ENCODE data around the gene POU1F1. TPM values are rescaled to one million over a fixed set of nuclear protein-coding genes. Genes with fewer than 3 reads are reported as not detected.
"Not testable (repeated sequence)": the region's sequence is repeated elsewhere in the genome, so short reads cannot be mapped to it uniquely, and the experiment has no call there.

POU1F1 gene, protein sequence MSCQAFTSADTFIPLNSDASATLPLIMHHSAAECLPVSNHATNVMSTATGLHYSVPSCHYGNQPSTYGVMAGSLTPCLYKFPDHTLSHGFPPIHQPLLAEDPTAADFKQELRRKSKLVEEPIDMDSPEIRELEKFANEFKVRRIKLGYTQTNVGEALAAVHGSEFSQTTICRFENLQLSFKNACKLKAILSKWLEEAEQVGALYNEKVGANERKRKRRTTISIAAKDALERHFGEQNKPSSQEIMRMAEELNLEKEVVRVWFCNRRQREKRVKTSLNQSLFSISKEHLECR
- polyA plus RNA-seq (ENCODE audit: insufficient read length in 3 of 3), result not detected
- long read RNA-seq, donor 1, result 0 reads
- long read RNA-seq, donor 2, result 0 reads
- long read RNA-seq, donor 3, result 0 reads
- long read RNA-seq, donor 4, result 0 reads
- long read RNA-seq, donor 5, result 0 reads
- long read RNA-seq, donor 6, result 0 reads
- long read RNA-seq, donor 7, result 0 reads
- long read RNA-seq, donor 8, result 0 reads
- long read RNA-seq, donor 9, result 0 reads
- long read RNA-seq, donor 10, result 0 reads
- long read RNA-seq, donor 11, result 0 reads
- long read RNA-seq, donor 12, result 0 reads
- long read RNA-seq, donor 13, result 0 reads
- long read RNA-seq, donor 14, result 0 reads
- long read RNA-seq, donor 15, result 0 reads
- long read RNA-seq, donor 16, result 0 reads

DNA sequence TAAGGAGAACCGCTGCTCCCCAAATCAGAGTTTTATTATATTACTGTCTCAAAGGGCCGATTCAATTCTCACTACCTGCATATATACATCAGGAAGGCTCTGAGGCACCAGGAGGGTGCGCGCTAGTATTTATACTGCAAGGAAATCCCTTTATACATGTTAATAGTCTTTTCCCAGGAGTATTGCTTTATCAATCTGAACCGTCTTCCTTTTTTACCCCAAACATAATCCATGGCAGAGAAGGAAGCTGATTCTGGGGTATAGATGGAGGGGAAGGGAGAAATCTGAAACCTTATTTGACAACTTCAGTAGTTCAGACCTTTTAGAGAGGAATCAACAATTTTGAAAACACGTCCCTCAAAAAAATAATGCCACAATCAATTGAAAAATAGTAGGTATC lies at the start of gene POU1F1:
POU1F1 (minus strand) TSS at position 101 of the 400 bp plus-strand sequence. CDS start 122 bp downstream, outside the sequence.
- DNase-seq (ENCODE audit: extremely low read depth in 1 of 11, low read depth in 9 of 11, low spot score in 4 of 11), result no peak

DNA sequence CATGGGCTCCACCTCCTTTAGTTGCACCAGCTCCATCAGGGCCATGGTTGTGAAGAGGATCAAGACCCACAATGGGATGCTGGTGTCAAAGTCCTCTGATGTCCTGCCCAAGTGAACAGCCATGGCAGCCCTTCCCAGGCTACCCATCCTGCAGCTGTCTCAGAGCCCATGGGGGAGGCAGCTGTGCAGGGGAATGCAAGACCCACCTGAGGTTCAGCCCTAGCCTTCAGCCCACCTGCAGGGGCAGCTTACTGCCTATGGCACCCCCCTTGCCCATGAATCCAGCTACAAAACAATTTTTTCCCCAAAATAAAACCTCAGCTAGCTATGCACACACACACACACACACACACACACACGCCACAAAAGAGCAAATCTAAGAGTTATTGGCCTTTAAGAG lies 48.2 kb upstream of the POU1F1 start:
- DNase-seq (ENCODE audit: extremely low read depth in 1 of 11, low read depth in 9 of 11, low spot score in 4 of 11), result no peak

DNA sequence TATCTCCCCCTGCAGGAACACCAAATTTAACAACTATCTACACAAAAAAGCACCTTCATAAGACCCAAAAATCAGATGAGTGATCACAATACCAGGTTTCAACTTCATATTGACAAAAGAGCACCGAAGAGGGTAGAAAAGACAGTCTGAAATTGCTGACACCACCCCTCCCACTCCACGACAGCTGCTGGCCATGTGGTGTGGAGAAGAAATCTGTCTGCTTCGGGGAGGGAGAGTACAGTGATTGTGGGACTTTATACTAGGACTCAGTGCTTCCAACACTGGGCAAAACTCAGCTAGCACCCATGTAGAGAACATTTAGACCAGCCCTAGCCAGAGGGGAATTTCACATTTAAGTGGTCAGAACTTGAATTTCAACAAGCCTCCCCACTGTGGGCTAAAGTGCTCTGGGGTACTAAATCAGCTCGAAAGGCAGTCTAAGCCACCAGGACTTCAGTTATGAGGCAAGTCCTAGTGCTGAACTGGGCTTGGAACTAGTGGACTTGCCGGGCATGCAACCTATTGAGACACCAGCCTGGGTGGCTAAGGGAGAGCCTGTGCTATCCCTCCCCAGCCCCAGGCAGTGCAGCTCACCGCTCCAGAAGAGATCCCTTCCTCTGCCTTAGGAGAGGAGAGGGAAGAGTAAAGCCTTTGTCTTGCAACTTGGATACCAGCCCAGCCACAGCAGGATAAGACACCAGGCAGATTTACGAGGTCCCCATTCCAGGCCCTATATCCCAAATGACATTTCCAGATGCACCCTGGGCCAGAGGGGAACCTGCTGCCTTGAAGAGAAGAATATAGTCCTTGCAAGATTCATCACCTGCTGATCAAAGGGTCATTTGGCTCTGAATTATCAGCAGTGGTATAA lies 44.6 kb upstream of the POU1F1 start:
- DNase-seq (ENCODE audit: extremely low read depth in 1 of 11, low read depth in 9 of 11, low spot score in 4 of 11), result no peak

DNA sequence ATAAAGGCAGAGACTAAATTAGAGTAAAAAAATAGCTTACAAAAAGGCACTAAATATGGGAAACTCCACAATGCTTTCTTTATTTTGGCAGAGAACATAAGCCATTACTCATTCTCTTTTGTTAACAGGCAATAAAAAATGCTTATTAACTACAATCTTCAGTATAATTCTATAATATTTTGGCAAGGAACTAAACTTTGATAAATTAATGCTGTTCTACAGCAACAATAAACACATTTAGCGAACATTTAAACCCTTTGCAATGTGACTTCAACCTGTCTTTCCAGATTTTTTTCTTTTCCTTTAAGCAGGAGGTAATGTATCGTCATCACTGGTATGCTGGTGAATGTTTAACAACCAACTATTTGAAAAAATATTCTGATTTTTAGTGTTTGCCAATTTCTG lies 42.2 kb upstream of the POU1F1 start:
- peak in 5 of 11 donors; percentile 3 to 65 (median 14) for DNase-seq (ENCODE audit: extremely low read depth in 1 of 11, low read depth in 9 of 11, low spot score in 4 of 11)

- no peak for DNase-seq (ENCODE audit: extremely low read depth in 1 of 11, low read depth in 9 of 11, low spot score in 4 of 11)
Measured at GRCh38 chr3:87317779-87318178, 41.4 kb upstream of the POU1F1 start.

GRCh38 chr3:87313641-87314040 lies 37.3 kb upstream of the POU1F1 start:
- DNase-seq (ENCODE audit: extremely low read depth in 1 of 11, low read depth in 9 of 11, low spot score in 4 of 11), result no peak

DNA sequence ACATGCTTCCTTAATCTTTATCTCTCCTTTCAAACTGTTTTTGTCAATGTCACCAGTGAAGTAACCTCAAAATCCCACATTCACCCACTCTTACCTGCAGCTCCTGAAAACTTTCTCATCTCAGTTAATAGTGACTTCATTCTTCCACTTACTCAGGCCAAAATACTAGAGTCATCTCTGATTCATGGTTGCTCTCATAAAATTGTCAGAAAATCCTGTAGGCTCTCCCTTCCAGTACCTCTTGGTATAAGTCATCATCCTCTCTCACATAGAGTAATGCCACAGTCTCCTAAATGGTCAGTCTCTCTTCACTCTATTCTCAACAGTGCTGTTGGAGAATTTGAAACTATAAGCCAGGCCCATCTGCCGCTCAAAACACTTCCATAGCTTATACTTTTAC lies 34.9 kb upstream of the POU1F1 start:
- DNase-seq (ENCODE audit: extremely low read depth in 1 of 11, low read depth in 9 of 11, low spot score in 4 of 11), result no peak

DNA sequence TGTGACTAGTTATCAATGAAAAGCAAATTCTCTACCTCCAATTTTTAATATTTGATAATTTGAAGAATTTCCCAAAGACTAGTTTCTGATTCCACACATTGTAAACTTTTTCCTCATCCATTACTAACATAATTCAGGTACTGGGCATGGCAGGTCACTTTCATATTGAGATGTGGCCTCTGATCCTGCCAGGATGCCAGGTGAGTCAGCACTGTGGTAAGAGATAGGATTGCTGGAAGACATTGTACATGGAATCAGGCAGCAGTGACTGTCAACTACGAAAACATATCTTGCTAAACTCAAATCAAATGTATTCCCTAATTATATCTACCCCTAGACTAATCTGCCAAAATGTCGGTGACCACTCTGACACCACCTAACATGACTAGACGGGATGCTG lies 33.2 kb upstream of the POU1F1 start:
- DNase-seq (ENCODE audit: extremely low read depth in 1 of 11, low read depth in 9 of 11, low spot score in 4 of 11), result no peak

DNA sequence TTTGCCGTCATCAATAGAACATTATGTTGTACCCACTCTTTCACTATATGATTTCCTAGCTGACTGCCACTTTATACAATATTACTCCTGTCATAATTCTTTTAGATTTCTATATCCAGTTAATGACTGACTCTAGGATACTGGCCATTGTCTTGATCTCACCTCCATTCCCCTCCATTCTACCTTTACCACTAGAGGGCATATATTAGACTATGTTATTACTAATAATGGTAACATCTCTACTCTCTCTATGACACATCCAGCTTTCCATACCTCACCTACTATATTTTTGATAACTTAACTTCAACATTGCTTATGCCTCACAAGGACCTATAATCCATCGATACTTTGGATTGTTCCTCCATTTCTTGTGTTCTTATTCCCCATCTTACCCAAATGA lies 31.4 kb upstream of the POU1F1 start:
- no peak for DNase-seq (ENCODE audit: extremely low read depth in 1 of 11, low read depth in 9 of 11, low spot score in 4 of 11)

- no peak for DNase-seq (ENCODE audit: extremely low read depth in 1 of 11, low read depth in 9 of 11, low spot score in 4 of 11)
Measured at GRCh38 chr3:87305517-87305916, 29.1 kb upstream of the POU1F1 start.

DNA sequence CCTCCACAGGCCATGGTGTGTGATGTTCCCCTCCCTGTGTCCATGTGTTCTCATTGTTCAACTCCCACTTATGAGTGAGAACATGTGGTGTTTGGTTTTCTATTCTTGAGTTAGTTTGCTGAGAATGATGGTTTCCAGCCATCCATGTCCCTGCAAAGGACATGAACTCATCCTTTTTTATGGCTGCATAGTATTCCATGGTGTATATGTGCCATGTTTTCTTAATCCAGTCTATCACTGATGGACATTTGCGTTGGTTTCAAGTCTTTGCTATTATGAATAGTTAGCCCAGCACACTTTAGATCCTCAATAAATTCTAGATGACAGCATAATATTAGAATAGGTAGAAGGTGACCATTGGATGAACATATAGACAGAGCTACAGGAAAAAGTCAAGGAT lies 28.6 kb upstream of the POU1F1 start:
- not testable (repeated sequence) for DNase-seq (ENCODE audit: extremely low read depth in 1 of 11, low read depth in 9 of 11, low spot score in 4 of 11)

DNA sequence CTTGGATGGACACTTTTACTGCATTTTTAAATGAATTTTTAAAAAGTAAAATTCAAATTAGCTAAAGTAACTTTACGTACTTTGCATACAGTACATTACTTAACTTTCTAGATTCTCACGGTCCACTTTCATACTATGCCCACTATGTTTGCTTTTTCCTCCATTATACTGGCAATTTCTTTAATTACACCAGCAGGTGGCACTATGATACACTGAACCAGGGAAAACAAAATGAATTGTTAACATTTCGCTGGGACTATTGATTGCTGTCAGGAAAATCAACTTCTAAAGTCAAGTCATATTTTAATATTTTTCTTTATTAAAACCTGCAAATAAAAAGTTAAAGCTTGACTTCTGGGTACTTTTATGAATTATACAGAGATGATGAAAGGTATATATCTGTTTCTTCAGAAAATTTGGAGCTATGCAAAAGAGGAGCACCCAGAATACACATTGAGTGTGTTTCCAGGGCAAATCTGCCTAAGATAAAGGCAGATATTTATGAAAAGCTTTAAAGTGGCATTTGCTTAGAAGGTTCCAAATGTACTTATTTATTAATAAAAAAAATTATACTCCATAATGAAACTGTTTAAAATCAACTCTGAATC lies 21.8 kb upstream of the POU1F1 start:
- DNase-seq (ENCODE audit: extremely low read depth in 1 of 11, low read depth in 9 of 11, low spot score in 4 of 11), result peak in 5 of 11 donors; percentile 15 to 38 (median 23)

GRCh38 chr3:87288446-87288845 lies 12.1 kb upstream of the POU1F1 start:
- DNase-seq (ENCODE audit: extremely low read depth in 1 of 11, low read depth in 9 of 11, low spot score in 4 of 11), result no peak

DNA sequence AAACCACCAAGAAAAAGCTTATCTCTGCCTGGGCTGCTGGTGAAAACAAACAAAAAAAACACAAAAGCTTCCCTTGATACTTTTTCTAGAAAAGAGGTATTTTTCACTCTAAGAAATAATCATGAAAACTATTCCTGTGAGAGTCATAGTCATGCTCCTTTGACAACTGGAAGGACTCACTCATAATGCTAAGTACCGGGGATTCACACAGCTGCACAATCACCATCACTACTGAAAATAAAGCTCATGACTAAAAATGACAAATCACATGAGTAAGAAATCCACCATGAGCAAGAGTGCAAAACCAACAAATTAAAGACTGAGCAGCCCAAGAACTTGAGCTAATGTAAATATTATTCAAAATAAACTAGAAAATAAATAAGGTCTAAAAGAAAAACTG lies 10.6 kb upstream of the POU1F1 start:
- DNase-seq (ENCODE audit: extremely low read depth in 1 of 11, low read depth in 9 of 11, low spot score in 4 of 11), result no peak

GRCh38 chr3:87272718-87273341 lies 3.6 kb downstream of the POU1F1 start:
- DNase-seq (ENCODE audit: extremely low read depth in 1 of 11, low read depth in 9 of 11, low spot score in 4 of 11), result no peak

DNA sequence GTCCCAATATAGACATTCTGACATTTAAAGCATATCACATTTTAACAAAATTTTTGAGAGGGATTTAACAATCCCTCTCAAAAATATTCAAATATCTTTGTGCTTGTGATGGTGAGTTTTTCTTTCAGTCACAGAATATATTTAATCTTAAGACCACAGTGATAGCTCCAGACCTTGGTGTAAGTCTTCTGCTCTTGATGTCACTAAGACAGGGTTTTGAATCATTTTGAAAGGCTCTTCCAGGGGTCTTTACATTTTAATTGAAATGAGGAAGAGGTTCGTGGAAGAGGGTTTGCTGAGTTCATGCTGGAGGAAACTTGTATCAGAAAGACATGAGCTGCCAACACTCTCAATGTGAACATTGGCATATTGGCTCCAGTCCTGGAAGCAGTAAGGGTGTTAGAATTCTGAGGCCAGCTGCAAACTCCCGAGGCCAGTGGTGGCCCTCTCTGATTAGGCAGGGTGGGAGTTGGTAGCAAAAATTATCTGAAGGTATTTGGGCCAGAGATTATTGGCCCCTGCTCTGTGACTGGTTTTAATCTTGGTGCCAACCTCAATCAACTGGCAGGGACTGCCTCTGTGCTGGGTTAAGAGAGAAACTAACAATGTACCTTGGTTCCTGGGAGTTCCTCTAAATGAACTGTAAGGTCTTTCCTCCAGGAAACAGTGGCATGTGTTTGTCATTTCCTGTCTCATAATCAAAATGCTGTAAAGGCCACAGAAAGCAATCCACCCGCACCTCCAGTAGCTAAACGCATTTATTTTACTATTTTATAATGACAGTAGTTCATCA lies 5.3 kb downstream of the POU1F1 start:
- no peak for DNase-seq (ENCODE audit: extremely low read depth in 1 of 11, low read depth in 9 of 11, low spot score in 4 of 11)

GRCh38 chr3:87269723-87270122 lies 6.7 kb downstream of the POU1F1 start:
- no peak for DNase-seq (ENCODE audit: extremely low read depth in 1 of 11, low read depth in 9 of 11, low spot score in 4 of 11)

DNA sequence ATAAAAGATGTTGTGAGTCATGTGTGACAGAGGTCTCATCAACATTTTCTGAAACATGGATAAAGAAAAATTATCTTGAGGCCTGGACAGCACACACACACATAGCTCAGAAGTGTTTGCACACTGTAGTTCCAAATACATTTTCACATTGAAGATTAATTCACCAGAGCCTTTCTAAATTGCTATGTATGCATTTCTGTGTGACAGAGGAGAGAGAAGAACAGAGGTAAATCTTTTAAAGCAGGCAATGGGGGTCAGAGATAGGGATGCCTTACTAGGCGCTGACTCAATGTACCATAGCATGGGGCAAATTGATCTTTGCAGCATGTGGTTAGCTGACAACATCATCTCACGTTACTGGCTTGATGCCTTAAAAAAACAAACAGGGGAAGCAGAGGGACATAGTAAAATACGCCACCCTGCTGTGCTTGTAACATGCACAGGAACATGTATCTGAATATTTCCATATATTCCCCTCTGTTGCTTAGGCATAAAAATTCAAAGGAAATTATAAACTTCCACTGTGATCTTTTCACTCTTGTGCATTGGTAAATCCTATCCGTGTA lies 7.7 kb downstream of the POU1F1 start:
- no peak for DNase-seq (ENCODE audit: extremely low read depth in 1 of 11, low read depth in 9 of 11, low spot score in 4 of 11)
